ENCODE measurements around the gene C3. TPM values are rescaled to one million over a fixed set of nuclear protein-coding genes. Genes with fewer than 3 reads are reported as not detected.

The C3 gene
- polyA plus RNA-seq, 3 donors, result 2.4 to 5.3 (median 3.2) TPM

- peak overlapping the region; percentile 72 to 97 (median 78) for H3K4me3 ChIP-seq (replicated peaks in 1 of 3; ENCODE audit: low read depth in 2 of 3, low read length in 3 of 3)
- peak overlapping the region; percentile 95 to 97 for H3K4me3 Mint-ChIP-seq
- no peaks in the 10 kb centered on the region for H3K9me3 ChIP-seq (replicated peaks in 1 of 2; ENCODE audit: control insufficient read depth in 1 of 2, insufficient read depth in 1 of 2, low read length in 2 of 2)
- H3K27ac ChIP-seq (ENCODE audit: low read depth in 1 of 2, low read length in 2 of 2), result peak overlapping the region; percentile 72 to 87
- intact Hi-C loops (cut with micrococcal nuclease), result loop anchor here (5.0 kb wide), 3 partner anchors 75 to 310 kb away; no protein-coding TSS in a partner anchor
- H3K27me3 ChIP-seq (ENCODE audit: control insufficient read depth in 2 of 2, insufficient read depth in 2 of 2, low read length in 2 of 2), result peaks cover 0 to 8% of the 10 kb centered on the region in 2 donors
- WGBS (ENCODE audit: insufficient coverage), result 0% methylated on average over 13 of the region's 16 CpGs
- peak overlapping the region; percentile 85 for H2AFZ ChIP-seq (ENCODE audit: insufficient read depth, low read depth, low read length, poor library complexity, severe bottlenecking)
- no peak for DNase-seq
- peaks cover 48% of the 10 kb centered on the region for H3K4me1 Mint-ChIP-seq
- peaks cover 2 to 15% (median 13%) of the 10 kb centered on the region in 3 donors for H3K27me3 Mint-ChIP-seq (ENCODE audit: low read depth in 3 of 3)
- H4K20me1 ChIP-seq (ENCODE audit: insufficient read depth, low read length), result peaks cover 11% of the 10 kb centered on the region
- H3K36me3 Mint-ChIP-seq, result peaks cover 32 to 35% of the 10 kb centered on the region in 2 donors
- H3K9ac ChIP-seq (ENCODE audit: insufficient read depth, low read length, poor library complexity, severe bottlenecking), result peak overlapping the region; percentile 89
- H3K27ac Mint-ChIP-seq, result peak overlapping the region; percentile 89 to 98 (median 96)
- peaks cover 50 to 56% of the 10 kb centered on the region in 2 donors for H3K4me1 ChIP-seq (ENCODE audit: control insufficient read depth in 1 of 2, insufficient read depth in 2 of 2, low read length in 2 of 2)
- H3K4me2 ChIP-seq (replicated peaks; ENCODE audit: extremely low read depth, low read length, poor library complexity, severe bottlenecking), result peak overlapping the region; percentile 99
- TF ChIP-seq CTCF (IDR thresholded peaks at IDR 0.05), result peak; percentile 49
- H3K9me3 Mint-ChIP-seq, result no peaks in the 10 kb centered on the region
- H3K36me3 ChIP-seq (replicated peaks in 1 of 2; ENCODE audit: control insufficient read depth in 1 of 2, insufficient read depth in 2 of 2, low read length in 2 of 2), result peaks cover 21 to 36% of the 10 kb centered on the region in 2 donors
- peaks cover 14% of the 10 kb centered on the region for H3K79me2 ChIP-seq (ENCODE audit: insufficient read depth, low read length)
Observed at GRCh38 chr19:6736917-6737283, 16.4 kb upstream of the C3 start.

- WGBS (ENCODE audit: insufficient coverage), result 30% methylated on average over 24 of the region's 25 CpGs
Observed at GRCh38 chr19:6736169-6736916, 15.9 kb upstream of the C3 start.

More at GRCh38 chr19:6736169-6736916, 15.9 kb upstream of the C3 start:
- Mint-ChIP-seq H3K4me1 (peaks cover 44% of the 10 kb centered on the region), H3K27me3 (ENCODE audit: low read depth in 3 of 3) (peaks cover 2 to 13% (median 10%) of the 10 kb centered on the region in 3 donors), H3K27ac (peak overlapping the region; percentile 89 to 98 (median 96)), H3K36me3 (peaks cover 32 to 41% of the 10 kb centered on the region in 2 donors), H3K4me3 (peak overlapping the region; percentile 95 to 97), H3K9me3 (no peaks in the 10 kb centered on the region)
- peak overlapping the region; percentile 89 for H3K9ac ChIP-seq (ENCODE audit: insufficient read depth, low read length, poor library complexity, severe bottlenecking)
- DNase-seq, result peak; percentile 79 to 86 (median 80)
- H3K79me2 ChIP-seq (ENCODE audit: insufficient read depth, low read length), result peaks cover 14% of the 10 kb centered on the region
- H3K4me1 ChIP-seq (ENCODE audit: control insufficient read depth in 1 of 2, insufficient read depth in 2 of 2, low read length in 2 of 2), result peaks cover 48 to 55% of the 10 kb centered on the region in 2 donors
- peaks cover 0 to 8% of the 10 kb centered on the region in 2 donors for H3K27me3 ChIP-seq (ENCODE audit: control insufficient read depth in 2 of 2, insufficient read depth in 2 of 2, low read length in 2 of 2)
- peak overlapping the region; percentile 72 to 87 for H3K27ac ChIP-seq (ENCODE audit: low read depth in 1 of 2, low read length in 2 of 2)
- H4K20me1 ChIP-seq (ENCODE audit: insufficient read depth, low read length), result peaks cover 11% of the 10 kb centered on the region
- H3K9me3 ChIP-seq (replicated peaks in 1 of 2; ENCODE audit: control insufficient read depth in 1 of 2, insufficient read depth in 1 of 2, low read length in 2 of 2), result no peaks in the 10 kb centered on the region
- peaks cover 25 to 40% of the 10 kb centered on the region in 2 donors for H3K36me3 ChIP-seq (replicated peaks in 1 of 2; ENCODE audit: control insufficient read depth in 1 of 2, insufficient read depth in 2 of 2, low read length in 2 of 2)
- peak; percentile 75 for TF ChIP-seq CTCF (IDR thresholded peaks at IDR 0.05)
- H3K4me3 ChIP-seq (replicated peaks in 1 of 3; ENCODE audit: low read depth in 2 of 3, low read length in 3 of 3), result peak overlapping the region; percentile 72 to 97 (median 78)
- H3K4me2 ChIP-seq (replicated peaks; ENCODE audit: extremely low read depth, low read length, poor library complexity, severe bottlenecking), result peak overlapping the region; percentile 99
- intact Hi-C loops (cut with micrococcal nuclease), result loop anchor here (5.0 kb wide), 3 partner anchors 74 to 309 kb away; no protein-coding TSS in a partner anchor
- peak overlapping the region; percentile 85 for H2AFZ ChIP-seq (ENCODE audit: insufficient read depth, low read depth, low read length, poor library complexity, severe bottlenecking)

Measured in CD14-positive monocyte (primary cell).